ENCODE measurements around the gene KIF17.
A peak's percentile ranks its signal among the peaks of the same experiment; 100 is the strongest.

The KIF17 gene
- total RNA-seq: 0 to 0.27 (median 0) reads per million in 4 experiments

- peak; percentile 40 for DNase-seq
Observed at GRCh38 chr1:20717452-20718342, at the start of gene KIF17. TSS of gene KIF17 (minus strand) at chr1:20718007. CDS start at chr1:20717706, 301 bp downstream.

- DNase-seq: no peak
Observed at GRCh38 chr1:20767271-20767670, 49.5 kb upstream of the KIF17 start.

- DNase-seq: no peak
Observed at GRCh38 chr1:20763417-20763816, 45.6 kb upstream of the KIF17 start.

- DNase-seq: no peak
Observed at GRCh38 chr1:20760322-20760721, 42.5 kb upstream of the KIF17 start.

- DNase-seq: no peak
Observed at GRCh38 chr1:20753589-20753988, 35.8 kb upstream of the KIF17 start.

GRCh38 chr1:20751462-20751990, 33.7 kb upstream of the KIF17 start:
- DNase-seq: no peak

- DNase-seq: no peak
Observed at GRCh38 chr1:20742671-20743070, 24.9 kb upstream of the KIF17 start.

- no peak for DNase-seq
Observed at GRCh38 chr1:20740781-20741180, 23.0 kb upstream of the KIF17 start.

- DNase-seq: no peak
Observed at GRCh38 chr1:20739225-20739624, 21.4 kb upstream of the KIF17 start.

- DNase-seq: no peak
Observed at GRCh38 chr1:20735581-20736111, 17.8 kb upstream of the KIF17 start.

GRCh38 chr1:20733360-20733975, 15.7 kb upstream of the KIF17 start:
- no peak for DNase-seq

GRCh38 chr1:20732588-20733359, 15.0 kb upstream of the KIF17 start, which contains the start of gene SH2D5:
TSS of gene SH2D5 (minus strand) at chr1:20732703. CDS start at chr1:20728044, 4,659 bp downstream.
- DNase-seq: peak; percentile 11

- peak; percentile 54 for DNase-seq
Observed at GRCh38 chr1:20732071-20732587, 14.3 kb upstream of the KIF17 start.

GRCh38 chr1:20731057-20731991, 13.5 kb upstream of the KIF17 start:
- DNase-seq: no peak

- no peak for DNase-seq
Observed at GRCh38 chr1:20730690-20731056, 12.9 kb upstream of the KIF17 start.

- DNase-seq: no peak
Observed at GRCh38 chr1:20729990-20730689, 12.3 kb upstream of the KIF17 start.

- no peak for DNase-seq
Observed at GRCh38 chr1:20729155-20729931, 11.5 kb upstream of the KIF17 start.

GRCh38 chr1:20728371-20729154, 10.8 kb upstream of the KIF17 start:
- DNase-seq: no peak

- no peak for DNase-seq
Observed at GRCh38 chr1:20727746-20728316, 10.0 kb upstream of the KIF17 start.

Data from effector CD8-positive, alpha-beta T cell (primary cell).